HepG2 (cell line): Measurements from ENCODE around the gene NUDCD3. TPM values are rescaled to one million over a fixed set of nuclear protein-coding genes. Genes with fewer than 3 reads are reported as not detected.

Source experiments
- ATF6 ChIP-seq: sonication (generic); formaldehyde crosslinking; conservative IDR thresholded peaks from 2 replicates; pipeline ENCODE4 v1.4.0; 2020; ENCODE audit warnings: missing genetic modification reagents
- FOXA3 ChIP-seq: IDR thresholded peaks from 2 replicates; pipeline ENCODE4 v1.6.1; 2016; ENCODE audit warnings: missing genetic modification reagents, missing compliant biosample characterization
- GABPB1 ChIP-seq: IDR thresholded peaks from 2 replicates; pipeline ENCODE4 v1.6.1; 2016; ENCODE audit warnings: mild to moderate bottlenecking, missing genetic modification reagents, moderate library complexity, missing compliant biosample characterization
- HNF4A ChIP-seq: sonication (generic); formaldehyde crosslinking; IDR thresholded peaks from 2 replicates; pipeline ENCODE4 v1.4.0; 2020; ENCODE audit warnings: missing genetic modification reagents
- RORA ChIP-seq: sonication (generic); formaldehyde crosslinking; IDR thresholded peaks from 2 replicates; pipeline ENCODE4 v1.5.0; 2020; ENCODE audit warnings: mild to moderate bottlenecking, missing genetic modification reagents, moderate library complexity
- TCF7 ChIP-seq: sonication (generic); IDR thresholded peaks from 2 replicates; pipeline ENCODE4 v1.6.1; 2016; ENCODE audit warnings: antibody characterized with exemption, low read depth
- ZMYM4 ChIP-seq: sonication (generic); formaldehyde crosslinking; IDR thresholded peaks from 2 replicates; pipeline ENCODE4 v1.8.1; 2023; ENCODE audit warnings: mild to moderate bottlenecking, missing genetic modification reagents
- ZNF234 ChIP-seq: sonication (generic); formaldehyde crosslinking; conservative IDR thresholded peaks from 2 replicates; pipeline ENCODE4 v1.5.1; 2020; ENCODE audit warnings: mild to moderate bottlenecking, missing genetic modification reagents
- ZNF251 ChIP-seq: sonication (generic); formaldehyde crosslinking; IDR thresholded peaks from 2 replicates; pipeline ENCODE4 v1.9.0; 2021; ENCODE audit warnings: mild to moderate bottlenecking, missing genetic modification reagents
- ZNF30 ChIP-seq: sonication (generic); formaldehyde crosslinking; IDR thresholded peaks from 2 replicates; pipeline ENCODE4 v1.5.0; 2020; ENCODE audit warnings: mild to moderate bottlenecking, missing genetic modification reagents
- ZNF383 ChIP-seq: sonication (generic); formaldehyde crosslinking; IDR thresholded peaks from 2 replicates; pipeline ENCODE4 v1.4.0; 2020; ENCODE audit warnings: missing genetic modification reagents, mild to moderate bottlenecking, borderline replicate concordance
- ZNF577 ChIP-seq: sonication (generic); formaldehyde crosslinking; IDR thresholded peaks from 2 replicates; pipeline ENCODE4 v1.4.0; 2020; ENCODE audit warnings: mild to moderate bottlenecking, low read depth, missing genetic modification reagents, borderline replicate concordance
- ZNF598 ChIP-seq: sonication (generic); formaldehyde crosslinking; IDR thresholded peaks from 2 replicates; pipeline ENCODE4 v1.5.1; 2020; ENCODE audit warnings: mild to moderate bottlenecking, missing genetic modification reagents, borderline replicate concordance
- ZNF792 ChIP-seq: IDR thresholded peaks from 2 replicates; pipeline ENCODE4 v1.6.1; 2016
- ZNF850 ChIP-seq: sonication (generic); formaldehyde crosslinking; conservative IDR thresholded peaks from 2 replicates; pipeline ENCODE4 v1.9.0; 2021; ENCODE audit warnings: mild to moderate bottlenecking, missing genetic modification reagents
- polyA plus RNA-seq, 8 experiments: library from polyadenylated mRNA; depleted of rRNA in 3 of 8; stranded (reverse) in 7 of 8; unstranded in 1 of 8; fragments of >200 nt; fragmentation: Illumina TruSeq in 4 of 8; extraction: Trizol in 4 of 8; gene quantifications; 2 replicates each; pipeline versions ENCODE4 v1.2.1 to v1.2.3, GENCODE V29; 2011 to 2016; ENCODE audit warnings: low read depth in 4 of 8, missing spikeins in 1 of 8, mixed read lengths in 1 of 8; ENCODE audit not compliant: insufficient read depth in 1 of 8
- total RNA-seq, 5 experiments: library from RNA; depleted of rRNA; stranded (reverse); fragments of >200 nt; fragmentation: Illumina TruSeq; extraction: Trizol; gene quantifications; 2 replicates each; pipeline ENCODE4 v1.2.3, GENCODE V29; 2016; ENCODE audit warnings: low read depth in 1 of 5
- TF ChIP-seq, protein P1 (sequence below): IDR thresholded peaks from 2 replicates; pipeline ENCODE4 v1.6.1; 2016
- TF ChIP-seq, protein P2 (sequence below): IDR thresholded peaks from 2 replicates; pipeline ENCODE4 v1.6.1; 2016; ENCODE audit warnings: low read depth, missing genetic modification reagents, missing compliant biosample characterization
- TF ChIP-seq, protein P3 (sequence below): IDR thresholded peaks from 2 replicates; pipeline ENCODE4 v1.6.1; 2016; ENCODE audit warnings: missing compliant biosample characterization, missing genetic modification reagents, borderline replicate concordance
- TF ChIP-seq, protein P4 (sequence below): sonication (generic); formaldehyde crosslinking; IDR thresholded peaks from 2 replicates; pipeline ENCODE4 v1.8.1; 2023; ENCODE audit warnings: mild to moderate bottlenecking, missing genetic modification reagents, borderline replicate concordance

Gene NUDCD3
- total and polyA plus RNA-seq, 2 of the 13 experiments (the other 11 are each of a cell fraction or from before 2014, with no cell fraction given), result 20.8 to 49.9 TPM

DNA sequence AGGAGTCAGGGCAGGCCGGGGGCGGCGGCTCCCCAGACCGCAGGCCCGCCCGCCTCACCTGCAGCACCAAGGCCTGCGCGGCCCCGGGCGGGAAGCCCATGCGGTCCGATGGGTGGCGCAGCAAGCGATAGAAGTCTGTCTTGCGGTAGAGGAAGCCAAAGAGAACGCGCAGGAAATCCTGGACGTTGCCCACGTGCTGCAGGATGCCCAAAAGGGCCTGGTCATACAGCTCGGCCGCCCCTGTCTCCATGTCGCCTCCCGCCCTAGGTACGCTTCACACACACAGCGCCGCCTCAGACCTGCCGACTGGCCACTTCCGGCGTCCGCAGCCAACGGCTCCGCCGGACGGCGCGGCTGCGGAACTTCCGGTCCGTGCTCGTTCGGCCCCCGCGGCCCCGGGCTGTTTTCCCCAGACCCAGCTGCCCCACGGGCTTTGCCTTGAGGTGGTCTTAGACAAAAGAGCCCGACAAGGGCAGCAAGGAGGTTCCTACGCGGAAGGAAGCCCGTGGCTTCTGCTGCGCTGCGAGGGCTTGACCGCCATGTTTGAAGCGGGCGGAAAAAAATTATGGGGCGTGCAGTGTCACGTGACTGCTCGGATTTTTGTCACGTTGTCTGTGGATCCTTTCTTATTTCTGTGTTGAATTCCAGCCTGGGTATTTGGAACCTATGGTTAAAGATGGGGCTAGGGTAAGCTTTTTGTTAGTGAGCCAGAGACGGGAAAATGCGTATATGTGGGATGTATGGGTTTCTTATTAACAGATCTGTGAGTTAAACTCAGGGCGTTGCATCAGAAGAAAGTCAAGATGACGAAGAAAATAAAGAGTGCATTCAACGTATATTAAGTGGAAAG is at the start of gene NUDCD3 (continued):
- TF ChIP-seq, protein P1, sequence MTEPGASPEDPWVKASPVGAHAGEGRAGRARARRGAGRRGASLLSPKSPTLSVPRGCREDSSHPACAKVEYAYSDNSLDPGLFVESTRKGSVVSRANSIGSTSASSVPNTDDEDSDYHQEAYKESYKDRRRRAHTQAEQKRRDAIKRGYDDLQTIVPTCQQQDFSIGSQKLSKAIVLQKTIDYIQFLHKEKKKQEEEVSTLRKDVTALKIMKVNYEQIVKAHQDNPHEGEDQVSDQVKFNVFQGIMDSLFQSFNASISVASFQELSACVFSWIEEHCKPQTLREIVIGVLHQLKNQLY (CRISPR knock-in tag), result peak; percentile 27
- no peak for TF ChIP-seq ZNF383 (CRISPR knock-in tag)
- TF ChIP-seq, protein P2, sequence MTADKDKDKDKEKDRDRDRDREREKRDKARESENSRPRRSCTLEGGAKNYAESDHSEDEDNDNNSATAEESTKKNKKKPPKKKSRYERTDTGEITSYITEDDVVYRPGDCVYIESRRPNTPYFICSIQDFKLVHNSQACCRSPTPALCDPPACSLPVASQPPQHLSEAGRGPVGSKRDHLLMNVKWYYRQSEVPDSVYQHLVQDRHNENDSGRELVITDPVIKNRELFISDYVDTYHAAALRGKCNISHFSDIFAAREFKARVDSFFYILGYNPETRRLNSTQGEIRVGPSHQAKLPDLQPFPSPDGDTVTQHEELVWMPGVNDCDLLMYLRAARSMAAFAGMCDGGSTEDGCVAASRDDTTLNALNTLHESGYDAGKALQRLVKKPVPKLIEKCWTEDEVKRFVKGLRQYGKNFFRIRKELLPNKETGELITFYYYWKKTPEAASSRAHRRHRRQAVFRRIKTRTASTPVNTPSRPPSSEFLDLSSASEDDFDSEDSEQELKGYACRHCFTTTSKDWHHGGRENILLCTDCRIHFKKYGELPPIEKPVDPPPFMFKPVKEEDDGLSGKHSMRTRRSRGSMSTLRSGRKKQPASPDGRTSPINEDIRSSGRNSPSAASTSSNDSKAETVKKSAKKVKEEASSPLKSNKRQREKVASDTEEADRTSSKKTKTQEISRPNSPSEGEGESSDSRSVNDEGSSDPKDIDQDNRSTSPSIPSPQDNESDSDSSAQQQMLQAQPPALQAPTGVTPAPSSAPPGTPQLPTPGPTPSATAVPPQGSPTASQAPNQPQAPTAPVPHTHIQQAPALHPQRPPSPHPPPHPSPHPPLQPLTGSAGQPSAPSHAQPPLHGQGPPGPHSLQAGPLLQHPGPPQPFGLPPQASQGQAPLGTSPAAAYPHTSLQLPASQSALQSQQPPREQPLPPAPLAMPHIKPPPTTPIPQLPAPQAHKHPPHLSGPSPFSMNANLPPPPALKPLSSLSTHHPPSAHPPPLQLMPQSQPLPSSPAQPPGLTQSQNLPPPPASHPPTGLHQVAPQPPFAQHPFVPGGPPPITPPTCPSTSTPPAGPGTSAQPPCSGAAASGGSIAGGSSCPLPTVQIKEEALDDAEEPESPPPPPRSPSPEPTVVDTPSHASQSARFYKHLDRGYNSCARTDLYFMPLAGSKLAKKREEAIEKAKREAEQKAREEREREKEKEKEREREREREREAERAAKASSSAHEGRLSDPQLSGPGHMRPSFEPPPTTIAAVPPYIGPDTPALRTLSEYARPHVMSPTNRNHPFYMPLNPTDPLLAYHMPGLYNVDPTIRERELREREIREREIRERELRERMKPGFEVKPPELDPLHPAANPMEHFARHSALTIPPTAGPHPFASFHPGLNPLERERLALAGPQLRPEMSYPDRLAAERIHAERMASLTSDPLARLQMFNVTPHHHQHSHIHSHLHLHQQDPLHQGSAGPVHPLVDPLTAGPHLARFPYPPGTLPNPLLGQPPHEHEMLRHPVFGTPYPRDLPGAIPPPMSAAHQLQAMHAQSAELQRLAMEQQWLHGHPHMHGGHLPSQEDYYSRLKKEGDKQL (CRISPR knock-in tag), result peak; percentile 14; the same call in 1 of the 2 replicates
- peak; percentile 69 for TF ChIP-seq ZMYM4
- no peak for TF ChIP-seq ZNF577 (CRISPR knock-in tag)
- peak; percentile 100 for TF ChIP-seq GABPB1 (CRISPR knock-in tag)
- TF ChIP-seq RORA (CRISPR knock-in tag), result no peak
- no peak; the same call in 1 of the 2 replicates for TF ChIP-seq ZNF234 (CRISPR knock-in tag)
- TF ChIP-seq HNF4A (CRISPR knock-in tag), result 0 out of 2 replicates have a peak, but pooled peaks have one; percentile 5
- TF ChIP-seq TCF7, result peak; percentile 15; the same call in 1 of the 2 replicates
- no peak for TF ChIP-seq ZNF850 (CRISPR knock-in tag)
- TF ChIP-seq, protein P3, sequence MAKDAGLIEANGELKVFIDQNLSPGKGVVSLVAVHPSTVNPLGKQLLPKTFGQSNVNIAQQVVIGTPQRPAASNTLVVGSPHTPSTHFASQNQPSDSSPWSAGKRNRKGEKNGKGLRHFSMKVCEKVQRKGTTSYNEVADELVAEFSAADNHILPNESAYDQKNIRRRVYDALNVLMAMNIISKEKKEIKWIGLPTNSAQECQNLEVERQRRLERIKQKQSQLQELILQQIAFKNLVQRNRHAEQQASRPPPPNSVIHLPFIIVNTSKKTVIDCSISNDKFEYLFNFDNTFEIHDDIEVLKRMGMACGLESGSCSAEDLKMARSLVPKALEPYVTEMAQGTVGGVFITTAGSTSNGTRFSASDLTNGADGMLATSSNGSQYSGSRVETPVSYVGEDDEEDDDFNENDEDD (CRISPR knock-in tag), result peak; percentile 80; the same call in 1 of the 2 replicates
- TF ChIP-seq FOXA3 (CRISPR knock-in tag), result 0 out of 2 replicates have a peak, but pooled peaks have one; percentile 28
- no peak for TF ChIP-seq ZNF30 (CRISPR knock-in tag)
- no peak for TF ChIP-seq ATF6 (CRISPR knock-in tag)
- no peak for TF ChIP-seq ZNF251
- peak; percentile 82; the same call in 1 of the 2 replicates for TF ChIP-seq ZNF598 (CRISPR knock-in tag)
- TF ChIP-seq, protein P4, sequence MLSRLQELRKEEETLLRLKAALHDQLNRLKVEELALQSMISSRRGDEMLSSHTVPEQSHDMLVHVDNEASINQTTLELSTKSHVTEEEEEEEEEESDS, result no peak
- TF ChIP-seq ZNF792 (CRISPR knock-in tag), result peak; percentile 65; the same call in 1 of the 2 replicates
